ENCODE data around the gene IFNA21.
"Not testable (repeated sequence)": the region's sequence is repeated elsewhere in the genome, so short reads cannot be mapped to it uniquely, and the experiment has no call there.

IFNA21 gene

DNA sequence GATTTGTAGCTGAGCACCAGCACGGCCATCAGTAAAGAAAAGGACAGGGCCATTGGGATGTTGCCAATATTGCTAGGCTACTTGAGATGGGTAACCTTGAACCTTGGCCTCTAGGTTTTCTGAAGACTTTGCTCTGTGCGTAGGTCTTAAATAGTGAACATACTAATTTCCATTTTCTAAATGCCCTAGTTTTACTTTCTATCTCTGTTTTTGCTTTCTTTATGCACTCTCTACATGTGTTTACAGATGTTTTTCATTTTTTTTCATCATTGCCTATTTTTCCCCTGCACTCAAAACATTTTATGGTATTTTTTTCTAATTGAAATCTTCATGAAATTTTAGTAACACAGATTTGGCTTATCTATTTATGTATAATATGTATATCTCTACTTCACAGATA lies at the start of gene IFNA21:
IFNA21 (minus strand) TSS at position 101 of the 400 bp plus-strand sequence; CDS start at position 53, 48 bp downstream.
- not testable (repeated sequence) for DNase-seq (ENCODE audit: low read depth)

DNA sequence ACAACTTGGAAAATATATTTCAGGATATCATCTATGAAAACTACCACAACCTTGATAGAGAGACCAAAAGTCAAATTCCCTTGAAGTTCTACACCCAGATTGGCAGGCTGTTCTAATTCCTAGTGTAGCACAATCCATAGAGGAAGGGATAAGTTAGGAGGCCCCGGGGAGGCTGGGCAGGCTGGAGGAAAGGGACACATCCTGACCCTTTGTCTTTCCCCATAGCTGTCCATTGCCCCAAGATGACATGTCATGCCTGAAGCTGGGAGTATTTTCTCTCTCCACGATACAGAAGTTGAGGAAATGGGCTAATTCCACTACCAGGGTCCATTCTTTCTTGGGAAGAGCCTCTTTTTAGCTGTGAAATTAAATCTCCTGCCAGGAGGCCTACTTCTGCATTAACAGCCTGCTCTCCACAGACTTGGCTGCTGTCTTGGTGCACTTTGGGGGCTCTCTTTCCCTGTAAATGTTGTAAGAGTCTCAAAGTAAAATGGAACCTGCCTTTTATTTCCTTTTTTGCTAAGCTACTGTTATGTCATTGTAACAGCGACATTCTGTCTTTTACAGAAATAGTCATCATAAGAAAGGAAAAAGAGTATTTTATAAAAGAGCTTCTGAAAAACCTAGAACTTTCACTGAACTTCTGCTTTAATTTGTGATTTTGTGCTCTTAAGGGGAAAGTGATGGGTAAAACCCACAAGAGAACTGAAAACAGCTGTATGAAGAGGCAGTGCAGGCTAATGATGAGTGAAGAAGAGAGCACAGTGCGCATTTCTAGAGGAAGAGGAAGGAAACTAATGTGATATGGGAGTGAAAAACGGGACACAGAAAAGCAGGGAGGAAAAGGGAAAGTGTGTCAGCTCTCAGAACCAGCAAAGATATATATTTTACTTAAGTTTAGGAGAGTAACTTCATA lies 47.2 kb upstream of the IFNA21 start:
- DNase-seq (ENCODE audit: low read depth) = peak; percentile 3

DNA sequence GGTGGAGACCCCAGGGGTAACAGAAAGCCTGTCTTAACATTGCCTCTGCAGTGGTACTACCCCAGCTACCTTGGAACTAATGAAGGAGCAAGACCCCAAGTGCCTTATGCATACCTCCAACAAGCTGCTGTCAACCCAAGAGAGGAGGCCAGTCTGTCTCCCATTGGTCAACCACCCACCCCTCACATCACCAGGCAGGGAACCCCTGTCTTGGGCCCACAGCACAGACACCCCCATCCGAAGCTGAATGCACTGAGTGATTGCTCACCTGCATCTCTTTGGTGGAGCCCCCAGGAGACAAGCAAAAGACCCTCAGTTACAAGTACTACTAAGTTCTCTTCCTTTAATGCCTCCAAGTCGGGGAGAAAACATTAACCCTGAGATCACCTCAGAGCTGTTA lies 45.7 kb upstream of the IFNA21 start:
- DNase-seq (ENCODE audit: low read depth) = not testable (repeated sequence)

DNA sequence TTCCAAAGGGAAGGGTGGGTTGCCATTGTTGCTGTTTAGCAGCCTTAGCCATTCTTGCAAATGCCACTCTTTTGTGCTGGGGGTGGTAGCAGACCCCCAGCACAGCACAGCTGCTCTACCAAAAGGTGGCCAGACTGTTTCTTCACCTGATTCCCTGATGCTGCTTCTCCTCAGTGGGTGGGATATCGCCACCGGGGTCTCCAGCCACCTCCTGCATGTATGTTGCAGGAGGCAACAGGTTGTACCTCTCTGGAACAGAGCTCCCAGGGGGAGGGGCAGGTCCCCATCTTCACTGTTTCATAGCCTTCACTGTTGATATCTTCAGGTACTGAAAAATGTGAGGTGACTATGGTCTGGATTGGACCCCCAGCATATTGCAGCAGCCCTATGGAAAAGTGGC lies 44.3 kb upstream of the IFNA21 start:
- not testable (repeated sequence) for DNase-seq (ENCODE audit: low read depth)

DNA sequence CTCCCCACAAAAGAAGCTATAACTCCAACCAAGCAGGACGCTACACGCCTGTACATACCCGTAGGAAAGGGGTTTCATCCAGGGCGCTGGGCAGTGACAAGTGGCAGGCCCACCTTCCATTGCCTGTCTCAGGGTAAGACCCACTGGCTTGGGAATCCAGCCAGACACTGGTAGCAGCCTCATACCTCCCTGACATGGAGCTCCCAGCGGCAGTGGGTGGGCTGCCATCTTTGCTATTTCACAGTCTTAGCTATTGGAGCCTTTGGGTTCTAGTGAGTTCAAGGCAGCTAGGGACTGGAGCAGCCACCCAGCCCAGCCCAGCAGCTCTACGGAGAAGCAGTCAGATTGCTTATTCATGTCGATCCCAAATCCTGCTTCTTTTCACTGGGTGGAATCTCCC lies 43.9 kb upstream of the IFNA21 start:
- DNase-seq (ENCODE audit: low read depth) = no peak

DNA sequence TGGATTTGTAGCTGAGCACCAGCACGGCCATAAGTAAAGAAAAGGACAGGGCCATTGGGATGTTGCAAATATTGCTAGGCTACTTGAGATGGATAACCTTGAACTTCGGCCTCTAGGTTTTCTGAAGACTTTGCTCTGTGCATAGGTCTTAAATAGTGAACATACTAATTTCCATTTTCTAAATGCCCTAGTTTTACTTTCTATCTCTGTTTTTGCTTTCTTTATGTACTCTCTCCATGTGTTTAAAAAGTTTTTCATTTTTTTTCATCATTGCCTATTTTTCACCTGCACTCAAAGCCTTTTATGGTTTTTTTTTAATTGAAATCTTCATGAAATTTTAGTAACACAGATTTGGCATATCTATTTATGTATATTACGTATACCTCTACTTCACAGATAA lies 40.6 kb upstream of the IFNA21 start, which contains the start of gene IFNA10:
IFNA10 (minus strand) TSS at position 101 of the 400 bp plus-strand sequence; CDS start at position 55, 46 bp downstream.
- DNase-seq (ENCODE audit: low read depth) = not testable (repeated sequence)

DNA sequence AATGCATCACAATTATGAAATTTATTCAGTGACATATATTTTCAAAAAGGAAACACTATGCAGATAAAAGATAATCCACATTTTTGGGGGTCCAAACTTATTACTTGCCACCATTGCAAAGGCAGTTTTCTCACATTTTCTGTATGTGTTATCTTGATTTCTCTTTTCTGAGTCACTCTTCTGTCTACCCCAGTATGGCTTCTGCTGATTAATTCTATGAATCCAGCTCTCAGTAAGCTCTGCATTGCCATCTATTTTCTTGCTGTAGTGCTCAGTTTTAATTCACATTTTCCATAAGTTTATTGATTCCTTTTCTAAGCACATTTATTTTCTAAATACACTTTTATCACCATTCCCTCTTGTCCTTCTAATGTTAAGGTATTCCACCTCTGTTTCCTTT lies 38.7 kb upstream of the IFNA21 start:
- no peak for DNase-seq (ENCODE audit: low read depth)

DNA sequence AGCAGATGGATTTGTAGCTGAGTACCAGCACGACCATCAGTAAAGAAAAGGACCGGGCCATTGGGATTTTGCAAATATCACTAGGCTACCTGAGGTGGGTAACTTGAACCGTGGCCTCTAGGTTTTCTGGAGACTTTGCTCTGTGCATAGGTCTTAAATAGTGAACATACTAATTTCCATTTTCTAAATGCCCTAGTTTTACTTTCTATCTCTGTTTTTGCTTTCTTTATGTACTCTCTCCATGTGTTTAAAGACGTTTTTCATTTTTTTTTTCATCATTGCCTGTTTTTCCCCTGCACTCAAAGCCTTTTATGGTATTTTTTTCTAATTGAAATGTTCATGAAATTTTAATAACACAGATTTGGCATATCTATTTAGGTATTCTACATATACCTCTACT lies 35.6 kb upstream of the IFNA21 start, which contains the start of gene IFNA7:
IFNA7 (minus strand) TSS at position 101 of the 400 bp plus-strand sequence; CDS start at position 61, 40 bp downstream.
- DNase-seq (ENCODE audit: low read depth) = not testable (repeated sequence)

DNA sequence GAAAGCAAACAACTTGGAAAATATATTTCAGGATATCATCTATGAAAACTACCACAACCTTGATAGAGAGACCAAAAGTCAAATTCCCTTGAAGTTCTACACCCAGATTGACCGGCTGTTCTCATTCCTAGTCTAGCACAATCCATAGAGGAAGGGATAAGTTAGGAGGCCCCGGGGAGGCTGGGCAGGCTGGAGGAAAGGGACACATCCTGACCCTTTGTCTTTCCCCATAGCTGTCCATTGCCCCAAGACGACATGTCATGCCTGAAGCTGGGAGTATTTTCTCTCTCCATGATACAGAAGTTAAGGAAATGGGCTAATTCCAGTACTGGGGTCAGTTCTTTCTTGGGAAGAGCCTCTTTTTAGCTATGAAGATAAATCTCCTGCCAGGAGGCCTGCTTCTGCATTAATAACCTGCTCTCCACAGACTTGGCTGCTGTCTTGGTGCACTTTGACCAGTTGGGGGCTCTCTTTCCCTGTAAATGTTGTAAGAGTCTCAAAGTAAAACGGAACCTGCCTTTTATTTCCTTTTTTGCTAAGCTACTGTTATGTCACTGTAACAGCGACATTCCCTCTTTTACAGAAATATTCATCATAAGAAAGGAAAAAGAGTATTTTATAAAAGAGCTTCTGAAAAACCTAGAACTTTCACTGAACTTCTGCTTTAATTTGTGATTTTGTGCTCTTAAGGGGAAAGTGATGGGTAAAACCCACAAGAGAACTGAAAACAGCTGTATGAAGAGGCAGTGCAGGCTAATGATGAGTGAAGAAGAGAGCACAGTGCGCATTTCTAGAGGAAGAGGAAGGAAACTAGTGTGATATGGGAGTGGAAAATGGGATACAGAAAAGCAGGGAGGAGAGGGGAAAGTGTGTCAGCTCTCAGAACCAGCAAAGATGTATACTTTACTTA lies 28.7 kb upstream of the IFNA21 start:
- peak; percentile 6 for DNase-seq (ENCODE audit: low read depth)

DNA sequence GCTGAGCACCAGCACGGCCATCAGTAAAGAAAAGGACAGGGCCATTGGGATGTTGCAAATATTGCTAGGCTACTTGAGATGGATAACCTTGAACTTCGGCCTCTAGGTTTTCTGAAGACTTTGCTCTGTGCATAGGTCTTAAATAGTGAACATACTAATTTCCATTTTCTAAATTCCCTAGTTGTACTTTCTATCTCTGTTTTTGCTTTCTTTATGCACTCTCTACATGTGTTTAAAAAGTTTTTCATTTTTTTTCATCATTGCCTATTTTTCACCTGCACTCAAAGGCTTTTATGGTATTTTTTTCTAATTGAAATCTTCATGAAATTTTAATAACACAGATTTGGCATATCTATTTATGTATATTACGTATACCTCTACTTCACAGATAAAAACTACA lies 21.0 kb upstream of the IFNA21 start, which contains the start of gene IFNA4:
IFNA4 (minus strand) TSS at position 101 of the 400 bp plus-strand sequence; CDS start at position 45, 56 bp downstream.
- DNase-seq (ENCODE audit: low read depth) = not testable (repeated sequence)

DNA sequence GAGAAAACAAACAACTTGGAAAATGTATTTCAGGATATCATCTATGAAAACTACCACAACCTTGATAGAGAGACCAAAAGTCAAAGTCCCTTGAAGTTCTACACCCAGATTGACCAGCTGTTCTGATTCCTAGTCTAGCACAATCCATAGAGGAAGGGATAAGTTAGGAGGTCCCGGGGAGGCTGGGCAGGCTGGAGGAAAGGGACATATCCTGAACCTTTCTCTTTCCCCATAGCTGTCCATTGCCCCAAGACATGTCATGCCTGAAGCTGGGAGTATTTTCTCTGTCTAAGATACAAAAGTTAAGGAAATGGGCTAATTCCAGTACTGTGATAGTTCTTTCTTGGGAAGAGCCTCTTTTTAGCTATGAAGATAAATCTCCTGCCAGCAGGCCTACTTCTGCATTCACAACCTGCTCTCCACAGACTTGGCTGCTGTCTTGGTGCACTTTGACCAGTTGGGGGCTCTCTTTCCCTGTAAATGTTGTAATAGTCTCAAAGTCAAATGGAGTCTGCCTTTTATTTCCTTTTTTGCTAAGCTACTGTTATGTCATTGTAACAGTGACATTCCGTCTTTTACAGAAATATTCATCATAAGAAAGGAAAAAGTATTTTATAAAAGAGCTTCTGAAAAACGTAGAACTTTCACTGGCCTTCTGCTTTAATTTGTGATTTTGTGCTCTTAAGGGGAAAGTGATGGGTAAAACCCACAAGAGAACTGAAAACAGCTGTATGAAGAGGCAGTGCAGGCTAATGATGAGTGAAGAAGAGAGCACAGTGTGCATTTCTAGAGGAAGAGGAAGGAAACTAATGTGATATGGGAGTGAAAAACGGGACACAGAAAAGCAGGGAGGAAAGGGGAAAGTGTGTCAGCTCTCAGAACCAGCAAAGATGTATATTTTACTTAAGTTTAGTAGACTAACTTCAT lies 16.6 kb upstream of the IFNA21 start:
- DNase-seq (ENCODE audit: low read depth) = peak; percentile 3

DNA sequence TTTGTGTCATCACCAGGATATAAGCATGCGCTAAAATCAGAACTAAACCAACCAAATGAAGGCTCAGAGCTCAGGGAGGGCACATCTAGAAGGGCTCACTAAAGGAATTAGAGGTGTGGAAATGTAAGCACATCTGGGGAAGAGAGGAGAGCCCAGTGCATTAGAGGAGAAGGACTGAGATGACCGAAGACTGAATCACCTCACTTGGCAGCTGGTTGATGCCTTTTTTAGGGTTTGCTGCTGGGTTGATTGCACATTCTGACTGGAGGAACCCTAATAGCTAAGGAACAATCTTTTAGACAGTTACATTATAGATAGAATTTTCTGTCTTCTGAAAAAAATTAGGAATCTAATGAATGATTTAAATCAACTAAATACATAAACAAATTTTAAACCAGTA lies 8.2 kb upstream of the IFNA21 start:
- DNase-seq (ENCODE audit: low read depth) = no peak

DNA sequence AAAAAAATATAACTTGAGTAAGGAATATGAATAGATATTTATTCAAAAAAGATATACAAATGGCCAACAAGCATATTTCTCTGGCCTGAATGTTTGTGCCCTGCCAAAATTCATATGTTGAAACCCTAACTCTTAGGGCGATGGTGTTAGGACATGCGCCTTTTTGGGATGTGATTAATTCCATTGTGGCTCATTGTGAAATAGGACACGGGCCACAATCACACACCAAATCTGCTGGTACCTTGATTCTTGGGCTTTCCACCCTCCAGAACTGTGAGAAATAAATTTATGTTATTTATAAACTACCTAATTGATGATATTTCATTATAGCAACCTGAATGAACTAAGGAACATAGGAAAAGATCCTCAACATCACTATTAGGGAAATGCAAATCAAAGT lies 5.7 kb upstream of the IFNA21 start:
- no peak for DNase-seq (ENCODE audit: low read depth)

DNA sequence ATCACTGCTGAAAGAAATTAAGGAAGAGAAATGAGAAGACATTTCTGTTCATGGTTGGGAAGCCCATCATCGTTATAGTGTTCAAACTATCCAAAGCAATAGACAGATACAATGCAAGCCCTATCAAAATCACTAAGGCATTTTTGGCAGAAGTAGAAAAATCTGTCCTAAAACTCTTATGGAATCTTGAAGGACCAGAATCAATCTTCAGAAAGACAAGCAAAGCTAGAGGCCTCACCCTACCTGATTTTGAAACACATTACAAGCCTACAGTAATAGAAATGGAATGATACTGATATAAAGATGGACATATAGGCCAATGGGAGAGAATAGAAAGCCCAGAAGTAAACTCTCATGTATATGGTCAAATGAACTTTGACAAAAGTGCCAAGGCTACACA lies 4.9 kb upstream of the IFNA21 start:
- DNase-seq (ENCODE audit: low read depth) = no peak

DNA sequence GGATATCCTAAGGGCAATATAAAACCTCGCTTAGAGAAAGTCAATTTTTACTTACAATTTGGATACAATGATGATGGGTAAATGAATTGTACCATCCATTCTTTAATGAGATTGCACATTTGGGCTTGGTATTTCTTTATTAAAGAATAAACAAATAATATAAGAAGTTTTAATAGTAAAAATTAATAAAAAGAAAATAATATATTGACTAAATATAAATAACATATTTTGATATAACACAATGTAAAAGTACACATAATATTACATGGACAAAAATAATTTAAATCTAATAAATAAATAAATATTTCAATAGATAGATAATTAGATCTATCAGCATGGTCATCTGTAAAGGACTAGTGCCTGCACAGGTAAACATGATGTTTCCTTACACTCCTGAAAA lies 944 bp downstream of the IFNA21 start:
- DNase-seq (ENCODE audit: low read depth) = no peak

DNA sequence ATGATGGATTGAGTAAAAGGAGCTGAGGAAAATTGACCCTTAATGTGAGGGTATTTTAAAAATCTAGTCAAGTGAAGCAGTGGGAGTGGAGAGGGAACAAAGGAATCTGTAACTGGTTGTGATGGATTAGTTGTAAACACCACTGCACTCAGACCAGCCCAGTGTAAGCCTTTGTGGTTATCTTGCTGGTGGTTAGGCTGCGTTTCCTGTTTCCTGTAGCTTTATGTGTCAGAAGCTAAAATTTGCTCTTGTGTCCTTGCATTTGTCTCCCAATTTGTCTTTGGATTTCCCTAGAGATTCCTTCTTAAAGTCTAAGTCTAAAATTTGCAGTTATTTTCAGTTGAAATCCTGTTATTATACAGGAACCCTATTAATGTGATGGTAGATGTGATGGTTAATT lies 6.3 kb downstream of the IFNA21 start:
- no peak for DNase-seq (ENCODE audit: low read depth)

DNA sequence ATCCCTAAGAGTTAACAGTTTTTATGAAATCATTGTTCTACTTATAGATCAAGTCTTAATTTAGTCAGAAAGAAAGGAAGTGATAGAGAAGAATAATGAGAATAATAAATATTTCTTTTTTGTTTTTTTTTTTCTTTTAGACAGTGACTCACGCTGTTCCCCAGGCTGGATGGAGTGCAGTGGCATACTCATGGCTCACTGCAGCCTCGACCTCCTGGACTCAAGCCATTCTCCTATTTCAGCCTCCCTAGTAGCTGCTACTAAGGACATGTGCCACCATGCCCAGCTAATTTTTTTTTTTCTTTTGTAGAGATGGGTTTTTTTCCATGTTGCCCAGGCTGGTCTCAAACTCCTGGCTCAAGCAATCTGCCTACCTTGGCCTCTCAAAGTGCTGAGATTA lies 11.0 kb downstream of the IFNA21 start:
- peak; percentile 20 for DNase-seq (ENCODE audit: low read depth)

DNA sequence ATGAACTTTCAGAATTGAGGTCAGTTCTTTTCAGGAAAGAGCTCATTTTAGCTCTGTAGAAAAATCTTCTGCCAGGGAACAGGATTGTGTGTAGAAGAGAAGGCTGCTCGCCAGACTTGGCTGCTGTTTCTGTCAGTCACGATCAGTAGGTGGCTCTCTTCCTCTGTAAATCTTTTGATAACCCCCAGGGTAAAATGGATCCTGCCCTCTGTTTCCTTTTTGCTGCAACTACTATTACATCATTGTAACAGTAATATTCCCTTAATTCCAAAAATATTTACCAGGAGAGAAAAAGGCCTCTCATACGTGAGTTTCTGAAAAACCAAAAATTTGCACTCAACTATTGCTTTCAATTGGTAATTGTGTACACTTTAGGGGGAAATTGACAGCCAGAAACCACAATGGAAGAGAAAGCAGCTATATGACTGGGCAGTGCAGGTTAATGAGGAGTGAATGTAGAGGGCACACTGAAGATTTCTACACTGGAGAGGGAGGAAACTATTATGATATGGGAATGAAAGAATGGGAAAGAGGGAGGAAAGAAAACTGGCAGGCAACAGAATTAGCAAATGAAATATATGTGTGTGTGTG lies 12.3 kb downstream of the IFNA21 start:
- DNase-seq (ENCODE audit: low read depth) = peak; percentile 45

DNA sequence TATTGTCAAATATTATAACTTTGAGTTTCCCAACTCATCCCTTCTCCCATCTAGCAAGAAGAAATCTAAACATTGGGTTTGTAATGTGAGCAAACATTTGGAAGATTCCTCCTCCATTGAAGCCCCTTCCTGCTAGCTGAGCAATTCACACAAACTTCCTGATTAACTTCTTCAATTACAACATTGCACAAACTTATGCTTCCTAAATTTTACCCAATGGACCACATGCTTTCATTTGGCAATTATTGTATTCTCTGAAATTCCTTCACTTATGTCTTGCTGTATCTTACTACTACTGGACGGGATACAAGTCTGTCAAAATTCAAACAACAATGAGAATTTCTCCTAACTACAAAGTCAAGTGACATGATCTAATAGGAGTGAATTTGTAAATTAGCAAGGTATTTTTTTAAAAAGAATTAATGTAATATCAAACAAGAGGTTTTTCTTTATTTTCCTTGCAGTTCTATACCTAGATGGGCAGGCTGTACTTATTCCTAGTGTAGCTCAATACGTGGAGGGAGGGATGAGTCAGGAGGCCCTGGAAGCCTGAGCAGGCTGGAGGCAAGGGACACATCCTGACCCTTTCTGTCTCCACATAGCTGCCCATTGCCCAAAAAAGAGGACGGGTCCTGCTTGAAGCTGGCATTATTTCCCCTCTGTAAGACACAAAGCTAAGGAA lies 13.0 kb downstream of the IFNA21 start:
- DNase-seq (ENCODE audit: low read depth) = peak; percentile 24

DNA sequence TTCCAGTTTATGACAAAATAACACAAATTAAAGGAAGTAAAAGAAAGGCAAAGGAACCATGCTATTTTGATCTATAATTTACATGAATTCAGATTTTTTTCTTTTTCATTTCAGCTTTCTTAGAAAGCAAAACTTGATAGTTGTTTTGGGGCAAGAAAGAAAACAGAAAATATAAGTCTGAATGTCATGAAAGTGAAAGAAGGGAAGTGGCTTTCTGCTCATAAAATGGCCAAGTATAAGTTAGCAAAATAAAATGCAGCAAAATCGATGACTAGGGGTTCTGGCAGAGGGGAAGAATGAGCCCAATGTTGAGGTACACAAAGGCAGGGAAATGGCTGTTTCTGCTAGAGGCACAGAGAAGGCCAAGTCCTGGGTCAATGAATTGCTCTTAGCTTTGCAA lies 21.9 kb downstream of the IFNA21 start:
- DNase-seq (ENCODE audit: low read depth) = no peak

Data from stromal cell of bone marrow (primary cell).